HUES6 (cell line): ENCODE measurements around the gene TMEM248.
"Not testable (repeated sequence)": the region's sequence is repeated elsewhere in the genome, so short reads cannot be mapped to it uniquely, and the experiment has no call there.

ENCODE experiments used
- H3K27ac ChIP-seq: 2 replicates; pipeline ENCODE4 v1.7.0; 2013; ENCODE audit warnings: low read depth, mild to moderate bottlenecking, low read length, inconsistent platforms
- H3K27me3 ChIP-seq: 2 replicates; pipeline ENCODE4 v1.6.1; 2013; ENCODE audit warnings: low read length; ENCODE audit not compliant: control insufficient read depth, insufficient read depth
- H3K36me3 ChIP-seq: 2 replicates; pipeline ENCODE4 v1.6.1; 2013; ENCODE audit warnings: low read length; ENCODE audit not compliant: control insufficient read depth, insufficient read depth
- H3K4me1 ChIP-seq: 2 replicates; pipeline ENCODE4 v1.6.1; 2013; ENCODE audit warnings: low read length; ENCODE audit not compliant: control insufficient read depth, insufficient read depth
- H3K4me3 ChIP-seq: 2 replicates; pipeline ENCODE4 v1.5.1; 2013; ENCODE audit warnings: low read depth, low read length
- H3K9ac ChIP-seq: one replicate; pipeline ENCODE4 v1.6.1; 2013; ENCODE audit warnings: mild to moderate bottlenecking, low read length
- H3K9me3 ChIP-seq: 2 replicates; pipeline ENCODE4 v1.6.1; 2013; ENCODE audit warnings: low read depth, low read length; ENCODE audit not compliant: control insufficient read depth, insufficient read depth

The TMEM248 gene

DNA sequence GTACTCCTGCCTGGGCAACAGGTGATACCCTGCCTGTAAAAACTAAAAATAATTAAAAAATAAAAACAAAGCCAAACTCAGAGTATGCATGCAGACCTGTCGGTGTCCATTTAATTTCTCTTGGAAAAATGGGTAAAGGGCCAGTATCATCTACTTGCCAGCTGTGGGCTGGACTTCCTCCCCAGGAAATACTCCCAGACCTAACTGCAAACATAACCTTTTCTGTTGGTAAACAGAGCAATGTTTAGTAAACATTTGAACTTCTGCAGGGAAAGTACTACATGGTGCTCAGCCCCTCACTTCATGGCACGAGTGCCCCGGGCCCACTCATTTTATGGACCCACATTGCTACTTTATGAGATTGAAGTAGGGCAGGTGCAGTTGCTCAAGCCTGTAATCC, 10.2 kb upstream of the TMEM248 start:
- Histone ChIP-seq H3K36me3 (no peaks in the 10 kb centered on the region), H3K9me3 (no peaks in the 10 kb centered on the region), H3K27ac (no peak overlapping the region), H3K27me3 (no peaks in the 10 kb centered on the region), H3K4me3 (no peak overlapping the region), H3K4me1 (no peaks in the 10 kb centered on the region), H3K9ac (no peak overlapping the region)

DNA sequence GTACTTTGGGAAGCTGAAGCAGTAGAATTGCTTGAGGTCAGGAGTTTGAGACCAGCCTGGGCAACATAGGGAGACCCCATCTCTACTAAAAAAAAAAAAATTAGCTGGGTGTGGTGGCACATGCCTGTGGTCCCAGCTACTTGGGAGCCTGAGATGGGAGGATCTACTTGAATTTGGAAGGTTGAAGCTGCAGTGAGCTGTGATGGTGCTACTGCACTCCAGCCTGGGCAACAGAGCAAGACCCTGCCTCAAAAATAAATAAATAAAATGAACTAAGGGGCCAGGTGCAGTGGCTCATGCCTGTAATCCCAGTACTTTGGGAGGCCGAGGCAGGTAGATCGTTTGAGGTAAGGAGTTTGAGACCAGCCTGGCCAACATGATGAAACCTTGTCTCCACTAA, 9.8 kb upstream of the TMEM248 start:
- H3K27ac ChIP-seq, H3K9me3 ChIP-seq, H3K36me3 ChIP-seq, H3K27me3 ChIP-seq, H3K4me1 ChIP-seq, H3K4me3 ChIP-seq, H3K9ac ChIP-seq: not testable (repeated sequence)

- H3K27ac ChIP-seq: no peak overlapping the region
- H3K4me1 ChIP-seq: no peaks in the 10 kb centered on the region
- H3K36me3 ChIP-seq: no peaks in the 10 kb centered on the region
- H3K9ac ChIP-seq: no peak overlapping the region
- no peak overlapping the region for H3K4me3 ChIP-seq
- H3K27me3 ChIP-seq: no peaks in the 10 kb centered on the region
- no peaks in the 10 kb centered on the region for H3K9me3 ChIP-seq
Observed at GRCh38 chr7:66912195-66912594, 8.8 kb upstream of the TMEM248 start.

GRCh38 chr7:66913118-66914037, 7.6 kb upstream of the TMEM248 start:
- Histone ChIP-seq H3K9ac (no peak overlapping the region), H3K9me3 (no peaks in the 10 kb centered on the region), H3K27me3 (no peaks in the 10 kb centered on the region), H3K4me1 (no peaks in the 10 kb centered on the region), H3K27ac (no peak overlapping the region), H3K4me3 (no peak overlapping the region), H3K36me3 (no peaks in the 10 kb centered on the region)

DNA sequence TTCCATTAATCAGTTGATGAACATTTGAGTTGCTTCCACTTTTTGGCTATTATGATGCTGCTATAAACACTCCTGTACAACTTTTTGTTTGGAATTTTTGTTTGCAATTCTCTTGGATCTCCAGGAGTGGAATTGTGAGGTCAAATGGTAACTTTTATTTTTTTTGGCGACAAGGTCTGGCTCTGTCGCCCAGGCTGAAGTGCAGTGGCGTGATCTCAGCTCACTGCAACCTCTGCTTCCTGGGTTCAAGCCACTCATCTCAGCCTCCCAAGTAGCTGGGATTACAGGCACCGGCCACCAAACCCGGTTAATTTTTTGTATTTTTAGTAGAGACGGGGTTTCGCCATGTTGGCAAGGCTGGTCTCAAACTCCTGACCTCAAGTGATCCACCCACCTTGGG, 3.1 kb upstream of the TMEM248 start:
- not testable (repeated sequence) for H3K4me3 ChIP-seq, H3K27ac ChIP-seq, H3K4me1 ChIP-seq, H3K9ac ChIP-seq, H3K9me3 ChIP-seq, H3K36me3 ChIP-seq, H3K27me3 ChIP-seq

- Histone ChIP-seq H3K4me1 (peaks cover 7% of the 10 kb centered on the region; the same call in 1 of the 2 replicates), H3K36me3 (no peaks in the 10 kb centered on the region), H3K9ac (no peak overlapping the region), H3K27me3 (no peaks in the 10 kb centered on the region), H3K4me3 (no peak overlapping the region), H3K27ac (no peak overlapping the region), H3K9me3 (no peaks in the 10 kb centered on the region)
Observed at GRCh38 chr7:66919304-66919703, 1.7 kb upstream of the TMEM248 start.

DNA sequence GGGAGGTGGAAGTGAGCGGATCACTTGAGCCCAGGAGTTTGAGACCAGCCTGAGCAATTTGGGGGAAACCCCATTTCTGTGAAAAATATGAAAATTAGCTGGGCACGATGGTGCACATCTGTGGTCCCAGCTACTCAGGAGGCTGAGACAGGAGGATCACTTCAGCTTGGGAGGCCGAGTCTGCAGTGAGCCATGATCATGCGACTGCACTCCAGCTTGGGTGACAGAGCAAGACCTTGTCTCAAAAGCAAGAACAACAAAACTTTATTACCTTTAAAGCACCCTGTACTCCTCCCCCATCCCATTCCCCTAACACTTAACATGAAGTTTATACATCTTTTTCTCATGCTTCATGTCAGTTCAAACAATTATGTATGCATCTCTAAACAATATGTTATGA, 1.3 kb upstream of the TMEM248 start:
- Histone ChIP-seq H3K9ac (no peak overlapping the region), H3K4me3 (no peak overlapping the region), H3K9me3 (no peaks in the 10 kb centered on the region), H3K27ac (no peak overlapping the region), H3K36me3 (no peaks in the 10 kb centered on the region), H3K4me1 (peaks cover 7% of the 10 kb centered on the region; the same call in 1 of the 2 replicates), H3K27me3 (no peaks in the 10 kb centered on the region)

DNA sequence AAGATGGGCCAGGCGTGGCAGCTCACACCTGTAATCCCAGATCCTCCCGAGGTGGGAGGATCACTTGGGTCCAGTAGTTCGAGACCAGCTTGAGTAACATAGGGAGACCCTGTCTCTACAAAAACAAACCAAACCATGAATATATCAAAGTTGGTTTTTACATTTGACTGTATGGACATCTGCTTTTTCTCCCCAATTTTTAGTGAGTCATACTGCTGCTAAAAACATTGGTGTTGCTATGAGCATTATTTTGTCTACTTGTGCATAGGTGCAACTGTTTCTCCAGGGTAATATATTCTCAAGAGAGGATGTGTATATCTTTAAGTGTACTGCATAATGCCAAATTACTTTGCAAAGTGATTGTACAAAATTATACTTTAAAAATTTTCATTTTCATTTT, 769 bp upstream of the TMEM248 start:
- Histone ChIP-seq H3K4me1 (peaks cover 7% of the 10 kb centered on the region; the same call in 1 of the 2 replicates), H3K4me3 (peak overlapping the region; percentile 87), H3K27me3 (no peaks in the 10 kb centered on the region), H3K9ac (no peak overlapping the region), H3K27ac (no peak overlapping the region), H3K9me3 (no peaks in the 10 kb centered on the region), H3K36me3 (no peaks in the 10 kb centered on the region)

GRCh38 chr7:66921396-66921917, 432 bp downstream of the TMEM248 start:
- Histone ChIP-seq H3K27ac (peak overlapping the region; percentile 37; the same call in 1 of the 2 replicates), H3K9me3 (no peaks in the 10 kb centered on the region), H3K9ac (peak overlapping the region; percentile 83), H3K4me3 (peak overlapping the region; percentile 87), H3K4me1 (peaks cover 7% of the 10 kb centered on the region; the same call in 1 of the 2 replicates), H3K27me3 (no peaks in the 10 kb centered on the region), H3K36me3 (no peaks in the 10 kb centered on the region)

GRCh38 chr7:66921918-66922486, 977 bp downstream of the TMEM248 start:
- peak overlapping the region; percentile 37; the same call in 1 of the 2 replicates for H3K27ac ChIP-seq
- no peaks in the 10 kb centered on the region for H3K9me3 ChIP-seq
- H3K9ac ChIP-seq: peak overlapping the region; percentile 83
- H3K4me3 ChIP-seq: peak overlapping the region; percentile 87
- H3K27me3 ChIP-seq: no peaks in the 10 kb centered on the region
- peaks cover 7% of the 10 kb centered on the region; the same call in 1 of the 2 replicates for H3K4me1 ChIP-seq
- H3K36me3 ChIP-seq: no peaks in the 10 kb centered on the region

DNA sequence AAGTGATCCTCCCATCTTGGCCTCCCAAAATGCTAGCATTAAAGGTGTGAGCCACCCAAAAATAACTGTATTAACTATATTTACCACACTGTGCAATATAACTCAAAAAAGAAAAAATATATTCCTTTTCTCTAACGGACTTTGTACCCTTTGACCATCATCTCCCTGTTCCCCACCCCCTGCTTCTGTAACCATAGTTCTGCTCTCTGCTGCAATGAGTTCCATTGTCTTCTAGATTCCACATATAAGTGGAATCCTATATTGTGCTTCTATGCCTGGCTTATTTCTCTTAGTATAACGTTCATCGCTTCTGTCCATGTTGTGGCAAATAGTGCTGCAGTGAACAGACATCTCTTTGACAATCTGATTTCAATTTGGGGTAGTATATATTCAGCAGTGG, 4.2 kb downstream of the TMEM248 start:
- H3K36me3 ChIP-seq: peaks cover 6% of the 10 kb centered on the region
- no peak overlapping the region for H3K27ac ChIP-seq
- H3K9ac ChIP-seq: no peak overlapping the region
- no peak overlapping the region for H3K4me3 ChIP-seq
- H3K4me1 ChIP-seq: peaks cover 7% of the 10 kb centered on the region
- H3K27me3 ChIP-seq: no peaks in the 10 kb centered on the region
- no peaks in the 10 kb centered on the region for H3K9me3 ChIP-seq
